Raji (cell line): Measurements from ENCODE around the gene ALLC.

Source experiments
- POLR2A ChIP-seq: IDR thresholded peaks from 2 replicates; pipeline ENCODE4 v1.6.1; 2011; ENCODE audit warnings: low read depth, low read length, control low read depth; ENCODE audit not compliant: insufficient read depth

Gene ALLC

GRCh38 chr2:3626812-3627499 is 31.0 kb upstream of the ALLC start:
- no peak for TF ChIP-seq POLR2A

GRCh38 chr2:3627500-3628100 is 30.4 kb upstream of the ALLC start:
- no peak for TF ChIP-seq POLR2A

GRCh38 chr2:3628241-3628679 is 29.7 kb upstream of the ALLC start:
- no peak for TF ChIP-seq POLR2A

- TF ChIP-seq POLR2A: no peak
These were observed 29.2 kb upstream of the ALLC start for GRCh38 chr2:3628800-3629199.

DNA sequence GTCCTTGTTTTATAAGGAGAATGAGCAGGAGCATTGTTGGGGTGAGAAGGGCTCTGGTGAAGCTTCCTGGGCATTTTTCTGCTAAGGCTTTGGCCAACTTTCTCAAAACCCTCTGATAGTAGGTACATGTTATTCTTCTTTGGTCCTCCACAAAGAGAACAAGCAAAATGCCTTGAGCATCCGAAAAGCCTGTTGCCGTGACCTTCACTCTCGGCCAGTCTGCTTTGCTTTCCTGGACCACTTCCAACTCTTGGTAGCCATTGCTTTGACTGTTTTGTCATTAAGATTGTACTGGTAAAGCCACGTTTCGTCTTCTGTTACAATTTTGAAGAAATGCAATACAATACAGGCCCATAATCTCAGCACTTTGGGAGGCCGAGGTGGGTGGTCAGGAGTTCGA is 27.4 kb upstream of the ALLC start:
- no peak for TF ChIP-seq POLR2A

DNA sequence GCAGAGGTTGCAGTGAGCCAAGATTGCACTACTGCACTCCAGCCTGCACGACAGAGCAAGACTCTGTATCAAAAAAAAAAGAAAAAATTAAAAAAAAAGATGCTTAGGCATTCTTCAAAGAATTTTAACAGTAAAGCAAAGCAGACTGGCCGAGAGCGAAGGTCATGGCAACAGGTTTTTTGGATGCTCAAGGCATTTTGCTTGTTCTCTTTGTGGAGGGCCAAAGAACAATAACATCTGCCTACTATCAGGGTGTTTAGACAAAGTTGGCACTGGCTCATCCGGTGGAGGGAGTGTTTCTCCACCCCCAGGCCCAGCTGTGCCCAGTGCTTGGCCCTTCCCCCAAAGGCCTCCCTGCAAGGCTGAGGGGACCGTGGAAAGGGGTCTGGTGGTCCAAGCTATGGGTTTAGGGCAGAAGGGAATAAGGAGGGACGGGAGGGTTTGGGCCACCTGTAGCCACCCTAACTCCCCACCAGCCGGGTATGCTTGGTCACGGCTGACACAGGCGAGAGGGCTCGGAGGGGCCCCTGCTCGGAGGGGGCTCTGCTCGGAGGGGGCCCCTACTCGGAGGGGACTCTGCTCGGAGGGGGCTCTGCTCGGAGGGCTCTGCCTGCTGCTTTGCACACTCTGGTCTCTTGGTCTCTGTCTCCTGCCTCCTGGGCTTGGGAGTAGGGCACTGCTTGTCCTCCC is 26.7 kb upstream of the ALLC start:
- TF ChIP-seq POLR2A: no peak

DNA sequence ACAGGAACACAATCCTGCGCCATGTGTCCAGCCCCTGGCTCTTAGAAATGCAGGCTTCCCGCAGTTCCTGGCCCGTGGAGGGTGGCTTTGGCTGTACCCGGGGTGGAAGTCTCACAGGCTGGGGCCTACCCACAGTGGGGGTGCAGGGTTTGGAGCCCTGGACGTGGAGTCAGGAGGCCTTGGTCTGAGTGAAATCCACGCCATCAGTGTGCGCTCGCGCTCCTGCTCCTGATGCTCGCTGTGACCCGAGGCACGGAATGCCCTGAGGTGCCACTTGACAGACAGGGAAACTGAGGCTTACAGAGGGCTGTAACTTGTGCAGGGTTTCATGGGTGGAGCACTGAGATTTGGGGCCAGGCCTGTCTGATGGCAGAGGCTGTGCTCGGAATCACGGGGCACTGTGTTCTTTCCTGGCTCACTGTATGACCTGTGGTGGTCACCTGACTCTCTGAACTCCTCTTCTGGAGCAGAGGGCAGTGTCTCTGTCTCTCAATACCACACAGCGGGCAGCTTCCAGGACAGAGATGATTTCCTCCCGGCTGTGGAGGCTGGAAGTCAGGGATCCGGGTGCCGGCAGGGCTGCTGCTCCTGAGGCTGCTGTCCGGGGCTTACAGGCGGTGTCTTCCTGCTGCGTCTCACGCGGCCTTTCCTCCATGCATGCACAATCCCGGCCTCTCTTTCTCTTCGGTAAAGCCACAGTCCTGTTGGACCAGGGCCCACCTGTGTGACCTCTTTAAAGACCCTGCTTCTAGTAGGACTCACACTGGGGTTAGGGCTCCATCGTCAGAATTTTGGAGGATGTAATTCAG is 25.9 kb upstream of the ALLC start:
- no peak for TF ChIP-seq POLR2A

DNA sequence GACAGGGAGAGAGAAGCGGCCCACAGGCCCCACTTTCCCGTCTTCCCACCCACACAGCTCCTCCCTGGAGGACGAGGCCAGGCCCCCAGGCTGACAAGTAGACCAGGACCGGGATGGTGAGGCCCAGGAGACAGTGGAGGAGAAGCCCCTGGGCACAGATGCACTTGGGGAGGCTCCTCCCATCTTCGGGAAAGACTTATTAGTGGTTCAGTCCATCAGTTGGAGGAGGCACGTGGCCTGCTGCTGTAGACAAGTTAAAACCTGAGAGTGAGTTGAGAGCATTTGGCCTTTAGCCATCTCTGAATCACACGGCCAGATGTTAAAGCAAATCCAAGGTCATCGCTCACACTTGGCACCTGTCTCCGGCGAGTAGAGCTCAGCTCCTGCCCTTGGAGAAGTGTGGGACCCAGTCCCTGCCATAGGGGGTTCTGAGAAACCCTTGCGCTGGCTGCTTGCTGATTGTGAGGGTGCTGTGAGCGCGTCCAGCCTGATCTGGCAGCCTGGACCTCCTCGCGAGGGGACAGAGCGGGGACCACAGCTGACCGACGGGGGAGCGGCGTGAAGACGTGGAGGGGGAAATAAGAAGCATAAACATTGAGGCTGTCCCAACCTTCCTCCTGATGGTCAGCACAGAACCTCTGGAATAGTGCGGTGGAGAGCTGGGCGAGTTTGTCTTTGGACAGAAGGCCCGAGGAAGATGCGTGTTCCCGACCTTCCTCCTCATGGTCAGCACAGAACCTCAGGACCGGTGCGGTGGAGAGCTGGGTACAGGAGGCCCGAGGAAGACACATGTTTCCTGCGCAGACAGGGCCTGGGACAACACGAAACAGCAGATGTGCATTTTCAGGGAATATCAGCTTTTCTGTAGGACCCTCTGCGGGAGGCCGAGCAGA is 24.7 kb upstream of the ALLC start:
- no peak for TF ChIP-seq POLR2A

DNA sequence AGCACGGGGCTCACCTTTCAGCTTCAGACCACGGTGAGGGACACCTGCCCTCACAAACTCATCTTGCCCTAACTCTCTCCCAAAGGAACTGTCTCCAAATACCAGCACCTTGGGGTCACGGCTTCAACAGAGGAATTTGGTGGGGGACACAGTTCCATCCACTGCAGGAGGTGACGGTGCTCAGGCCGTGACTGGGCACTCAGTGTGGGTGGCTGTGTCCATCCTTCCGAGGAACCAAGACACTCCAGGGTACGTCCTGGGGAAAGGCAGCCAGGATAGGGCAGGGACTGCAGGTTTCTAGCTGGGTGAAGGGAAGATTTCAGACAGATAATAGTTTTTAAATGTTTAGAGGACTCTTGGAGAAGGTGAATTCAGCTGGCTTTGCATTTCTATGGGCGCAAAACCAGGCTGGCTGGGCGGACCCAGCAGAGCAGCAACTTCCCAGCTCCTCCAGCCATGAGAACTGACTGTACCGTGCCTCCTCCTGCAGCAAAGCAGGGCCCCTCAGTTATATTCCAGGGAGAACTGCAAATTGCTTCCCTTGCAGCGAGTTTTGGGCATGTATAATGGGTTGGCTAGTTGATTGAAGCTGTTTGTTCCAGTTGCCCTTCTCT is 23.9 kb upstream of the ALLC start:
- no peak for TF ChIP-seq POLR2A

DNA sequence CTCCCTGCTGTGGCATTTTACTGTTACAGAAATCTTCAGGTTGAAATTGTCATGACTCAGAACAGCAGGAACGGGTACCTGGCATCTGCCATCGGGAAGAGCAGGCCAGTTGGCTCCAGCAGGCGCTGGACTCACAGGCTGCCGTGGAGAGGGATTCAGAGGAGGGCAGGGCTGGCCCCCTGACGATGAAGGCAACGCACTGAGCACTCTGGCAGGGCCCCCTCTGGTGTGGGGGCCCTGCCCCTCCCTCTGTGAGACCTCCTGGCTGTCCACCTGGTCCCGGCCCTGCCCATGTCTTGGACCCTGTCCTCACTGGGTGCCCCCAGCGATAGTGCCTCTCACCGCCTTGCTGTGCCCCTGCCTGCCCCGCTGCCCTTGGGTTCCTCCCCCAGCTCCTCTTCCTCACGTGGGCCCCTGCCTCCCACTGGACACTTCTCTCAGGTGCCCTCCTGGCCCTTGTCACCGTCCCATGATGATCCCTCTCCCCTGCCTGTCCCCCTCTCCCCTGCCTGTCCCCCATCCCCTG is 23.3 kb upstream of the ALLC start:
- no peak for TF ChIP-seq POLR2A

GRCh38 chr2:3635171-3635974 is 22.6 kb upstream of the ALLC start:
- TF ChIP-seq POLR2A: no peak

- TF ChIP-seq POLR2A: no peak
These were observed 21.3 kb upstream of the ALLC start for GRCh38 chr2:3636586-3637310.

GRCh38 chr2:3637311-3637675 is 20.7 kb upstream of the ALLC start:
- TF ChIP-seq POLR2A: no peak
